Right cardiac atrium (tissue), 5 donors: Measurements from ENCODE around the gene SENP1. TPM values are rescaled to one million over a fixed set of nuclear protein-coding genes. Genes with fewer than 3 reads are reported as not detected.

Experiments used
- ATAC-seq, 2 donors: fragments of 200-7000 bp; cut with Tn5 transposase; one replicate each; pipeline versions ENCODE4 v1.8.0 to v1.9.1; 2020; ENCODE audit warnings: moderate library complexity in 2 of 2, mild to moderate bottlenecking in 1 of 2
- DNase-seq, 3 donors: peaks; one replicate each; pipeline ENCODE4 v3.0.0-alpha.2; 2020
- H3K27ac ChIP-seq: one replicate; pipeline ENCODE4 v1.5.1; 2013; ENCODE audit warnings: mild to moderate bottlenecking, low read length, control low read depth, moderate library complexity
- H3K27me3 ChIP-seq: one replicate; pipeline ENCODE4 v1.6.1; 2013; ENCODE audit not compliant: control insufficient read depth, insufficient read depth
- H3K4me1 ChIP-seq: one replicate; pipeline ENCODE4 v1.6.1; 2013; ENCODE audit warnings: low read length; ENCODE audit not compliant: control insufficient read depth, insufficient read depth
- H3K4me3 ChIP-seq: one replicate; pipeline ENCODE4 v1.5.1; 2013; ENCODE audit warnings: low read length, control low read depth
- H3K9me3 ChIP-seq: one replicate; pipeline ENCODE4 v1.6.1; 2013; ENCODE audit warnings: low read length; ENCODE audit not compliant: control insufficient read depth
- WGBS: extraction: QIAGEN DNeasy Blood & Tissue Kit; methylation state at CpG from one replicate; pipeline ENCODE4 v1.1.7; 2013; 5-methylcytosine and 5-hydroxymethylcytosine counted together
- intact Hi-C, 4 donors: fragments of 100-400 bp; cut with DNase I; formaldehyde crosslinking; loops; one replicate each; pipeline versions ENCODE4 v1.11.0 to v1.14.0; 2022 to 2023
- polyA plus RNA-seq: library from polyadenylated mRNA; stranded (reverse); fragments of 200-250 nt; gene quantifications from one replicate; pipeline ENCODE4 v1.2.3, GENCODE V29; 2013
- total RNA-seq, 4 donors: library from RNA; stranded (reverse); fragmentation: NEBNext Ultra II Directional; extraction: Animal tissue kit (Norgen Biotek cat#: 25700); gene quantifications; one replicate each; pipeline ENCODE4 v1.2.1, GENCODE V29; 2021
- donor health status: healthy with polysubstance abuse.
- donor health status: DM: no; HTN: yes; CAD: no.
- donor health status: DM: no; HTN: no; CAD: no.
- donor health status: DM: no; HTN: yes; CAD: no; lungs with severe emphysema.
- donor health status: DM: yes; HTN: yes; CAD: no.

The SENP1 gene
- total and polyA plus RNA-seq, 5 donors: 2.8 to 12.8 (median 9.0) TPM

- Histone ChIP-seq H3K27me3 (no peaks in the 10 kb centered on the region), H3K4me1 (no peaks in the 10 kb centered on the region), H3K9me3 (no peaks in the 10 kb centered on the region), H3K4me3 (no peak overlapping the region), H3K27ac (no peak overlapping the region)
- ATAC-seq (no peak), DNase-seq (no peak)
- WGBS: 40% methylated on average over 30 of the region's 30 CpGs
- intact Hi-C loops: no loop called here
Measured at GRCh38 chr12:48005001-48005749, 100.7 kb downstream of the SENP1 start.

DNA sequence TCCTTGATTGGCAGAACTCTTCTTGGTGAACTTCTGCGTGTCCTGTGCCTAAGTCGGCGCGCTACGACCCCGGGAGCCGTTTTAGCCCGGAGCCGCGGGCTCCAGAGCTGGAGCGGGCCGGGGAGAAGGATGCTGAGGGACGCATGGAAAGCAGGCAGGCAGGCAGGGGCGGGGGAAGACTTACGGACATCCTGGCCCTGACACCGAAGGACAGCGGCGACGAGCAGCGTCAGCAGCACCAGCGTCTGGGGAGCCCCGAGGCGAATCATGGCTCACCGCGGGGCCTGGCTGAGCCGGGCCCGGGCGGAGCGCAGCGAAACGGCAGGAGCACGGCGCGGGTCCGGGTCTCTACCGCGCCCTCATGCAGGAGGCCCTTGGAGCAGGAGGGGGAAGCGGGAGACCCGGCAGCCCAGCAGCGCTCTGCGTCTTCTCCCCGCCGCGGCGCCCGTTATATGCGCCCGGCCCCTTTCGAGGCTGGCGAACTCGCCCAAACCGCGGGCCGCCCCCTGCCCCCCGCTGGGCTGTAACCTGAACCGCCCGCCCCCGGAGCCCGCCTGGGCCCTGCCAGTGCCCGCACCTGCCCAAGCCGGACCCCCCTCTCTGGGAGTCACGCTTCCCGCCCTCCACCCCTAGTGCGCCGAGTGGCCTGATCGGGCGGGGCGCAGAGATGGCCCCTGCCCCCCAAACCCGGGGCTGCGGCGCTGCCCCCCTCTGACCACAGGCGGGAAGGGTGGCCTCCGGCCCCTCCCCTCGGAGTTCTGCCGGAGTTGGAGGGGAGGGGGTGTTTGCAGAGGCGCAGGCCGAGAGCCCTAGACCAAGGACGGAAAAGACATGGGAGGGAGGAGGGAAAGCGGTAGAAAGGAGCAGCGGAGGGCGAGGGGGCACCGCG lies 101.6 kb downstream of the SENP1 start, which contains the start of gene COL2A1:
Gene COL2A1 (minus strand): TSS at position 424 of the 889 bp plus-strand sequence. CDS start 155 bp downstream, at position 269.
- H3K27ac ChIP-seq: no peak within 1 kb of the TSS
- intact Hi-C loops: no loop called here
- H3K4me3 ChIP-seq: peak within 1 kb of the TSS; percentile 41
- H3K4me1 ChIP-seq: no peaks in the 10 kb centered on the region
- WGBS: 2% methylated on average over 83 of the region's 83 CpGs
- peak; percentile 25 to 33 for ATAC-seq
- DNase-seq: peak in 1 of 3 donors; percentile 36
- H3K9me3 ChIP-seq: no peaks in the 10 kb centered on the region
- no peaks in the 10 kb centered on the region for H3K27me3 ChIP-seq

- intact Hi-C loops: no loop called here
- Histone ChIP-seq H3K27me3 (no peaks in the 10 kb centered on the region), H3K4me1 (no peaks in the 10 kb centered on the region), H3K27ac (no peak overlapping the region), H3K4me3 (peak overlapping the region; percentile 41), H3K9me3 (no peaks in the 10 kb centered on the region)
- 6% methylated on average over 38 of the region's 38 CpGs for WGBS
- DNase-seq (no peak), ATAC-seq (no peak)
Measured at GRCh38 chr12:48003226-48004052, 102.4 kb downstream of the SENP1 start.

DNA sequence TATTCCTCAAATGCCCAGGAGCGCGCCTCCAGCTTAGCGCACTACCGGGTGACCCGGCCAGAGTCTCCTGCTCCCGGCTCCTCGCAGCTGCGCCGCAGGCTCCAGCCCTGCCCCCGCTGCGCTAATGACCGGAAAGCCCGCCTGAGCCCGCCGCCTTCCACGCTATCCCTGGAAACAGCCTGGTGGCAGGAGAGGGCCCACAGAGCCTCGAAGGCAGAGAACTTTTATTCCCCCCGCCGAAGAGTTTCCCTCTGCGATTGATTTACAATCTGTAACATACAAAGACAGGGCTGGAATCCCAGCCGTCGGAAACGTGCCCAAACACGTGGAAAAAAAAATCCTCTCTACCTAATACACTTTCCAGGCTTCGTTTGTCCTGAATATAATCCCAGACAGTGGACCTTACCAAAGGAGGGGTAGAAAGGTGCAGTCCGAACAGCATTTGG lies 103.1 kb downstream of the SENP1 start:
- H3K27ac ChIP-seq: no peak overlapping the region
- intact Hi-C loops: no loop called here
- ATAC-seq (peak; percentile 69 to 71), DNase-seq (peak; percentile 55 to 80 (median 78))
- H3K27me3 ChIP-seq: no peaks in the 10 kb centered on the region
- H3K4me1 ChIP-seq: no peaks in the 10 kb centered on the region
- H3K9me3 ChIP-seq: no peaks in the 10 kb centered on the region
- peak overlapping the region; percentile 44 for H3K4me3 ChIP-seq
- 2% methylated on average over 26 of the region's 26 CpGs for WGBS

- intact Hi-C loops: no loop called here
- DNase-seq: no peak
- no peaks in the 10 kb centered on the region for H3K4me1 ChIP-seq
- no peak overlapping the region for H3K27ac ChIP-seq
- no peaks in the 10 kb centered on the region for H3K9me3 ChIP-seq
- H3K4me3 ChIP-seq: peak overlapping the region; percentile 44
- no peaks in the 10 kb centered on the region for H3K27me3 ChIP-seq
- 3% methylated on average over 13 of the region's 13 CpGs for WGBS
- no peak for ATAC-seq
Measured at GRCh38 chr12:48002414-48002730, 103.5 kb downstream of the SENP1 start.

DNA sequence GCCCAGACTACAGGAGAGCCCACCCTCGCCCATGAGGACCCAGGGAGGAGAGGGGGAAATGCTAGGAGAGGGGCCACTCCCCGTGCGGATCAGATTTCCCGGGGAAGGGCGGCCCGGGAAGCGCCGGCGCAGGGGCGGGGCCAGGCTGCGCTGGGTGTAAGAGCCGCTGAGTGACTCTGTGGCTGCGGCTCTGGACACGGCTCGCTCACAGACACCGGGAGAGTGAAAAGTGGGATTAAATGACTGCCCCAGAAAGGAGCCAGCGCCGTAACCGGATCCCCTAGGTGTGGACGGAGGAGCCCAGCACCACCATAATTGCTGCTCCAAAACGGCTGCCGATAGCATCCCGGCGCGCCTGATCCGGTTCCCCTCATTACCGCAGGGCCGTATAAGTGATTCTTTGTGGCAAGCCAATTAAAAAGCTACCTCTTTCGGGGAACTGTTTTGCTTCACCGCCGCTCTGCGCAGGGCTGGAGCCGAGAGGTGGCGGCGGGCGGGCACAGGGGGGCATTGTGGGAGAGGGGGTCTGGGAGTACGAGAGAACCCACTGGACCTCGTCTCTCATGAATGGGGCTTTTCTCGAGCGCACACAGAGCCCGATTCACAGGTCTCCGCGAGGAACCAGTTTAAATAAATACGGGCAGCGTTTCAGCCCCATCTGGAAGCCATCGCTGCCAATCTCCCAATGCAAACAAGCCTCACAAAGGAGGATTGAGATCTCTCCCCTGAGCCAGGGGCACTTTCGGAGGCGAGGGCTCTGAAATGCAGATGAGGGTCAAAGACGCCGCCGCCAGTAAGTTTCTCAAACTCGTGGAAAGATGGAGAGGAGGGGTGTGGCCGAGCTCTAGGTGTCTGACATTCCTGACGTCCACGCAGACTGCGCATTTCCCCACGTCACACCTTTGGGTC lies 104.1 kb downstream of the SENP1 start:
- intact Hi-C loops: no loop called here
- Histone ChIP-seq H3K9me3 (no peaks in the 10 kb centered on the region), H3K27me3 (no peaks in the 10 kb centered on the region), H3K4me3 (peak overlapping the region; percentile 44), H3K4me1 (no peaks in the 10 kb centered on the region), H3K27ac (no peak overlapping the region)
- under 1% methylated on average over 57 of the region's 57 CpGs for WGBS
- DNase-seq: peak; percentile 62 to 83 (median 81)
- peak; percentile 89 to 92 for ATAC-seq

DNA sequence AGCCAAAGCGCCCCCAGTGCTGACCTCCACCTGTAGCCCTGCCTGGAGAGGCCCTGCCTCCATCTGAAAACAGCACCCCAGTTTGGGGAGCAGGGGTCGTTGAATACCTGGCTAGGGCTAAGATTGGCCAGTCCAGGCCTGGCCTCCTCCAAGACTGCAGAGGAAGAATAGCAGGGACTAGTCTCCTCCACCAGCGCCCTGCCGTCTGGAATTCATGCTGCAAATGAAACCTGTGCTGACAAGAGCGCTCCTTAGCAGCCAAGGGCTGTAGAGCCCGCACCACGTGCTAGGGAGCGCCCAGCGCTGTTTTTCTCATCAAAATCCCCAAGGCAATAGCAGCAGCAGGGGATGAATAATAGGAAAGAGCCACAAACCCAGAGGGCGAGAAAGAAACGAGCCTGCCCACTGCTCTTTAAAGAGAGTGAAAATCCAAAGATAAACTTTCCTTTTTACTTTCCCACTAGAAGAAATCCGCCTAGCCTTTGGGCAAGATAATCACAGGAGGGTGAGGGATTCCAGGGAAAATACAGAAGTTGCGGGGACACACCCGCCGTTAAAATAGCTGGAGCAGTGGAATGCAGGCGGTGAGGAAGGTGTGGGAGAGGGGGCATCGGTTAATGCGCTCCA lies 104.9 kb downstream of the SENP1 start:
- Histone ChIP-seq H3K4me1 (peaks cover under 1% of the 10 kb centered on the region), H3K27ac (no peak overlapping the region), H3K27me3 (no peaks in the 10 kb centered on the region), H3K4me3 (peak overlapping the region; percentile 44), H3K9me3 (no peaks in the 10 kb centered on the region)
- ATAC-seq (peak; percentile 30 to 61), DNase-seq (no peak)
- 9% methylated on average over 18 of the region's 18 CpGs for WGBS
- intact Hi-C loops: no loop called here

DNA sequence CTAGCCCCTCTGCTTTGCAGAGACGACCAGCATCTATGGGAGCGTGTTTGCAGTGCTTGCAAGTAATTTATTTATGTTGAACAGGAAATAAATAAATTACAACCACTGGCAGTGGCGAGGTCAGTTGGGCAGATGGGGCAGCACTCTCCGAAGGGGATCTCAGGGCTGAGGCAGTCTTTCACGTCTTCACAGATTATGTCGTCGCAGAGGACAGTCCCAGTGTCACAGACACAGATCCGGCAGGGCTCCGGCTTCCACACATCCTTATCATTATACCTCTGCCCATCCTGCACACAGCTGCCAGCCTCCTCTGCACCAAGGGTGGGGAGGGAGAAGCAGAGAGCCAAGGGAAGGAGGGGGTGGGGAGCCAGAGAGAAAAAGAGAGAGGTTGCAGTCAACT lies 106.1 kb downstream of the SENP1 start:
- Histone ChIP-seq H3K4me3 (no peak overlapping the region), H3K27ac (no peak overlapping the region), H3K4me1 (peaks cover 4% of the 10 kb centered on the region), H3K27me3 (no peaks in the 10 kb centered on the region), H3K9me3 (no peaks in the 10 kb centered on the region)
- 59% methylated on average over 9 of the region's 9 CpGs for WGBS
- intact Hi-C loops: no loop called here
- no peak for DNase-seq
- ATAC-seq: no peak

- DNase-seq: no peak
- Histone ChIP-seq H3K9me3 (no peaks in the 10 kb centered on the region), H3K27ac (no peak overlapping the region), H3K4me3 (no peak overlapping the region), H3K27me3 (no peaks in the 10 kb centered on the region), H3K4me1 (peaks cover 4% of the 10 kb centered on the region)
- 79% methylated on average over 3 of the region's 3 CpGs for whole genome bisulfite sequencing
- ATAC-seq: no peak
- intact Hi-C loops: no loop called here
Measured at GRCh38 chr12:47997321-47997720, 108.6 kb downstream of the SENP1 start.
